Measurements from ENCODE around the gene GMIP. TPM values are rescaled to one million over a fixed set of nuclear protein-coding genes. Genes with fewer than 3 reads are reported as not detected.
"Not testable (repeated sequence)": the region's sequence is repeated elsewhere in the genome, so short reads cannot be mapped to it uniquely, and the experiment has no call there.

The GMIP gene
- total and polyA plus RNA-seq, 11 donors = 1.1 to 21.7 (median 2.5) TPM

DNA sequence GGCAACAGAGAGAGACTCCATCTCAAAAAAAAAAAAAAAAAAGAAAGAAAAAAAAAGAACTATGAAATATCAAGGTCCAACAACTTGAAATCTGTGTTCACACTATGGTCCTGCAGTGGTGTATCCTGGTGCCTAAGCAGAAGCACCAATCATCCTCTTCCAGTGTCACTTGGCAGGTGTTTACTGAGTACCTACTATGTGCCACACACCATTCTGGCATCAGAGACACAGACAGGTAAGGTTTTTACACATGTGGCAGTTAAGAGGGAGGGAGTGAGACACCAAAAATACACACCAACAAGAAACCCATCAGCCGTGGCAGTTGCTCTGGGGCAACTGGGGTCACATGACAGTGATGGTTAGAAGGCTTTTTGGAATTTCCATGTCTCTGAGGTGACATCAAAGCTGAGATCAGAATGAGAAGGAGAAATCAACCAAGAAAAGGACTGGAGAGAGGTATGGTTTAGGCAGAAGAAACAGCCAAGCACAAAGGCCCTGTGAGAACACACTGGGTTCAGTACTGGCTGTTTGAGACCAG lies 42.6 kb downstream of the GMIP start:
- no peak overlapping the region for H3K4me3 ChIP-seq
- H3K27me3 ChIP-seq = no peaks in the 10 kb centered on the region
- ATAC-seq (no peak), DNase-seq (no peak)
- peaks cover 0 to 13% (median 0%) of the 10 kb centered on the region in 12 donors for H3K4me1 ChIP-seq
- H3K27ac ChIP-seq = no peak overlapping the region
- WGBS, 4 donors = 73 to 84% (median 80%) methylated on average over 1 of the region's 1 CpG
- no peaks in the 10 kb centered on the region for H3K9me3 ChIP-seq
- H3K36me3 ChIP-seq = no peaks in the 10 kb centered on the region
- TF ChIP-seq, protein P1, sequence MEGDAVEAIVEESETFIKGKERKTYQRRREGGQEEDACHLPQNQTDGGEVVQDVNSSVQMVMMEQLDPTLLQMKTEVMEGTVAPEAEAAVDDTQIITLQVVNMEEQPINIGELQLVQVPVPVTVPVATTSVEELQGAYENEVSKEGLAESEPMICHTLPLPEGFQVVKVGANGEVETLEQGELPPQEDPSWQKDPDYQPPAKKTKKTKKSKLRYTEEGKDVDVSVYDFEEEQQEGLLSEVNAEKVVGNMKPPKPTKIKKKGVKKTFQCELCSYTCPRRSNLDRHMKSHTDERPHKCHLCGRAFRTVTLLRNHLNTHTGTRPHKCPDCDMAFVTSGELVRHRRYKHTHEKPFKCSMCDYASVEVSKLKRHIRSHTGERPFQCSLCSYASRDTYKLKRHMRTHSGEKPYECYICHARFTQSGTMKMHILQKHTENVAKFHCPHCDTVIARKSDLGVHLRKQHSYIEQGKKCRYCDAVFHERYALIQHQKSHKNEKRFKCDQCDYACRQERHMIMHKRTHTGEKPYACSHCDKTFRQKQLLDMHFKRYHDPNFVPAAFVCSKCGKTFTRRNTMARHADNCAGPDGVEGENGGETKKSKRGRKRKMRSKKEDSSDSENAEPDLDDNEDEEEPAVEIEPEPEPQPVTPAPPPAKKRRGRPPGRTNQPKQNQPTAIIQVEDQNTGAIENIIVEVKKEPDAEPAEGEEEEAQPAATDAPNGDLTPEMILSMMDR (IDR thresholded peaks at IDR 0.05) = no peak
- TF ChIP-seq POLR2A (IDR thresholded peaks at IDR 0.05) = no peak
- intact Hi-C loops (cut with DNase I) = no loop called here

DNA sequence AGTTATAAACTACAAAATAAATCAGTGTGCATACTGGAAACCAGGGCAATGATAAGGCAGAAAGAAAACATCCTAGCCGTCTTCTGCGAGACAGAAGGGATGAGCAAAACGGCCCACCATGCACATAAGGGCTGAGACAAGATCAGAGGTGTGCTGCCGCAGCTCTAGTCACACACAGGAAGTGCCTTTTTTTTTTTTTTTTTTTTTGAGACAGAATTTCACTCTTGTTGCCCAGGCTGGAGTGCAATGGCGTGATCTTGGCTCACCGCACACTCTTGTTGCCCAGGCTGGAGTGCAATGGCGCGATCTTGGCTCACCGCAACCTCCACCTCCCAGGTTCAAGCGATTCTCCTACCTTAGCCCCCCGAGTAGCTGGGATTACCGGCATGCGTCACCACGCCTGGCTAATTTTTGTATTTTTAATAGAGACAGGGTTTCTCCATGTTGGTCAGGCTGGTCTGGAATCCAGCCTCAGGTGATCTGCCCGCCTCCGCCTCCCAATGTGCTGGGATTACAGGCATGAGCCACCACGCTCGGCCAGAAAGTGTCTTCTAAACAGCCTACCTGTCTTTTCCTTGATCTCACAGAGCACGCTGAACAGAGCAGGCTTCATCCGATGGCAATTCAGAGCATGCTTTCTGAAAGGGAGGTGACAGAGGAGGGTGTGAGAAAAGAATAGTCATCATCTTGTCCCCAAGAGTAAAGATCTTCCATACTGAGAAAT lies 44.6 kb downstream of the GMIP start:
- intact Hi-C loops (cut with DNase I); DNase-seq; ATAC-seq; H3K27me3 ChIP-seq; H3K36me3 ChIP-seq; H3K9me3 ChIP-seq; H3K4me3 ChIP-seq: not testable (repeated sequence)
- 89 to 92% (median 91%) methylated on average over 20 of the region's 20 CpGs for WGBS, 4 donors
- peaks cover 0 to 26% (median 0%) of the 10 kb centered on the region in 12 donors for H3K4me1 ChIP-seq
- peak overlapping the region in 1 of 12 donors; percentile 77 for H3K27ac ChIP-seq

DNA sequence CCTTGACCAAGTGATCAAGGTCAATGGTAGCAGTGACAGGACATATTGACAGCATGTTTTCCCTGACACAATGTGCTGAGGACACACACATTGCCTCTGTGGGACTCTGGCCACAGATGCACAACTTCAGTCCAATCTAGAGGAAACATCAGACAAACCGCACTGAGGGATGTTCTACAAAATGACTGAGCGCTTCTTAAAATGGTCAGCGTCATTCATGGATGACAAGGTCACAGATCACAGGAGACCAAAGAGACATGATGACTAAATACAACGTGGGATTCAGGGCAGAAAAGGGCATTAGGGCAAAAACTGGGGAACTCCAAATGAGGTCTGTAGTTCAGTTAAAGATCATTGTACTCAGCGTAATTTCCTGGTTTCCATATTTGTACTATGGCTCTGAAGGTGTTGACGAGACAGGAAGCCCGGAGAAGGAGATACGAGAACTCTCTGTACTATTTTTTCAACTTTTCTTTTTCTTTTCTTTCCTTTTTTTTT lies 45.6 kb downstream of the GMIP start:
- Histone ChIP-seq H3K27me3 (no peaks in the 10 kb centered on the region), H3K36me3 (no peaks in the 10 kb centered on the region), H3K27ac (peak overlapping the region in 1 of 12 donors; percentile 77), H3K4me1 (peaks cover 0 to 26% (median 0%) of the 10 kb centered on the region in 12 donors), H3K9me3 (no peaks in the 10 kb centered on the region), H3K4me3 (no peak overlapping the region)
- DNase-seq (no peak), ATAC-seq (peak in 1 of 4 donors; percentile 26)
- intact Hi-C loops (cut with DNase I) = no loop called here
- TF ChIP-seq, protein P1 (IDR thresholded peaks at IDR 0.05) = no peak
- no peak for TF ChIP-seq POLR2A (IDR thresholded peaks at IDR 0.05)
- WGBS, 4 donors = 48 to 59% (median 53%) methylated on average over 8 of the region's 8 CpGs

DNA sequence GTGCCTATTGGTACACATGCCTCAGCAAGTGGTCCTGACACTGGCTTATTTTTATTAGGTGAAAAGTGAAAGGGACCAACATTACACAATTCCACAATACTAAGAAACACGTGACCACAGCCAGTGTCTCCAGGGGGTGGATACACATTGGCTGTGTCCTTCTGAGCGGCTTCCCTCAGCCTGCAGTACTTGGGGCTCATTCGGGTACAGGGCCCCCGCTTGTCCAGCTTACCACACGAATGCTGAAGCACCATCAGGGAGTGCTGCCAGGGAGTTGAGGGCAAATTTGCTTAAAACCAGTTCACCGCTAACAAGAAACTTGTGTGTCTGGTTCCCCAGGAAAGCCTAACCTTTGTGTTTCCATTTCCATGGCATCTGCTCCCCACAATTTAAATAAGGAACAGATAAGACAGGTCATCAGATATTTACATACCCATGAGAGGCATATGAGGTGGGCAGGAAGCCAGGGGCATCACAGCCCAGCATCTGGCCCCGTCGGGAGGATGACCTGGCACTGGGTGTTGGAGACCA lies 48.2 kb downstream of the GMIP start:
- Histone ChIP-seq H3K27ac (no peak overlapping the region), H3K36me3 (no peaks in the 10 kb centered on the region), H3K4me3 (no peak overlapping the region), H3K9me3 (no peaks in the 10 kb centered on the region), H3K4me1 (peaks cover 0 to 37% (median 0%) of the 10 kb centered on the region in 12 donors), H3K27me3 (no peaks in the 10 kb centered on the region)
- intact Hi-C loops (cut with DNase I) = no loop called here
- ATAC-seq = no peak
- 61 to 71% (median 63%) methylated on average over 8 of the region's 8 CpGs for WGBS, 4 donors
- no peak for TF ChIP-seq POLR2A (IDR thresholded peaks at IDR 0.05)
- TF ChIP-seq, protein P1 (IDR thresholded peaks at IDR 0.05) = no peak
- DNase-seq = no peak

All from heart left ventricle (tissue), 16 donors.